Breast epithelium (tissue), 3 donors: ENCODE data around the gene PRPF6.

Experiments
- POLR2A ChIP-seq: fragments of 450-650 bp; IDR thresholded peaks from one replicate; pipeline ENCODE4 v1.6.1; 2016; ENCODE audit warnings: antibody characterized with exemption, mild to moderate bottlenecking, moderate library complexity
- TF ChIP-seq, protein P1 (sequence below), 3 donors: fragments of 450-650 bp; IDR thresholded peaks; one replicate each; pipeline ENCODE4 v1.5.1; 2016 to 2017; ENCODE audit warnings: antibody characterized with exemption in 3 of 3, mild to moderate bottlenecking in 3 of 3, moderate library complexity in 3 of 3

DNA sequence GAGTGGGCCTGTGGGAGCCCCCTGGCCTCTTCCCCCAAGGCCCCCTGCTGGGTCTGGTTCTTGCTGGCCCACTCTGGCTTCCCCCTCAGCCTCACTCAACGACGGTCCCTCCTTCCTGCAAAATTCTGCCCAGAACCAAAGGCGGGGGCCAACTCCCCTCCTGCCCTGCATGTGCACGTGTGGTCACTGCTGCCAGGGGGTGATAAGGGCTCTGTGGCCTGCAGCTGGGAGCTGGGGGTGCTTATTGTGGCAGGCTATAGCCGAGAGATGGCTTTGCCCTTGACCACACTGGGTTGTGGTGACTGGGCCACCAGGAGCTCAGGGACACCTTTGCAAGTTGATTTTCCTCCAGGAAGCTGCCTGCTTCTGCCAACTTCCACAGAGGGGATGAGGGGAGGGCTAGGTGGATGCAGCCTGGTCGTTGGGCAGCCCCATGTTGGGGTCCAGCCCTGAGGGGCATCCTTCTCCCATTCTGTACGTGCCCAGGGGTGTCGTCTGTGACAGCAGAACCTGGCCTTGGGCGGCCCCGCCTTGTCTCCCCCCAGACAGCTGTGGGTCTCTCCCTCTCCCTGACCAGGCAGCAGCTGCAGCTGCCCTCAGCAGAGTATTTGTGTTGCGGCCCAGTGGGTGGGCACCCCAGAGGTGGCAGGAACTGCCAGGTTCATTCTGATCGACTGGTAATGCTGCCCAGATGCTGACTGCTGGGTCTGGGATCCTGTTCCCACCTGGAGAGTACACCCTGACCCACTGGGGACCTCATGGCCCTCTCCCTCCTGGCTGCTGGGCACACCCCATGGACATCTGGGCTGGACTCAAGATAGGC is 87.7 kb downstream of the PRPF6 start:
- TF ChIP-seq, protein P1, sequence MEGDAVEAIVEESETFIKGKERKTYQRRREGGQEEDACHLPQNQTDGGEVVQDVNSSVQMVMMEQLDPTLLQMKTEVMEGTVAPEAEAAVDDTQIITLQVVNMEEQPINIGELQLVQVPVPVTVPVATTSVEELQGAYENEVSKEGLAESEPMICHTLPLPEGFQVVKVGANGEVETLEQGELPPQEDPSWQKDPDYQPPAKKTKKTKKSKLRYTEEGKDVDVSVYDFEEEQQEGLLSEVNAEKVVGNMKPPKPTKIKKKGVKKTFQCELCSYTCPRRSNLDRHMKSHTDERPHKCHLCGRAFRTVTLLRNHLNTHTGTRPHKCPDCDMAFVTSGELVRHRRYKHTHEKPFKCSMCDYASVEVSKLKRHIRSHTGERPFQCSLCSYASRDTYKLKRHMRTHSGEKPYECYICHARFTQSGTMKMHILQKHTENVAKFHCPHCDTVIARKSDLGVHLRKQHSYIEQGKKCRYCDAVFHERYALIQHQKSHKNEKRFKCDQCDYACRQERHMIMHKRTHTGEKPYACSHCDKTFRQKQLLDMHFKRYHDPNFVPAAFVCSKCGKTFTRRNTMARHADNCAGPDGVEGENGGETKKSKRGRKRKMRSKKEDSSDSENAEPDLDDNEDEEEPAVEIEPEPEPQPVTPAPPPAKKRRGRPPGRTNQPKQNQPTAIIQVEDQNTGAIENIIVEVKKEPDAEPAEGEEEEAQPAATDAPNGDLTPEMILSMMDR (IDR thresholded peaks at IDR 0.05): no peak
- no peak for TF ChIP-seq POLR2A
